ENCODE measurements around the gene DMRTC1B.
"Not testable (repeated sequence)": the region's sequence is repeated elsewhere in the genome, so short reads cannot be mapped to it uniquely, and the experiment has no call there.

DNA sequence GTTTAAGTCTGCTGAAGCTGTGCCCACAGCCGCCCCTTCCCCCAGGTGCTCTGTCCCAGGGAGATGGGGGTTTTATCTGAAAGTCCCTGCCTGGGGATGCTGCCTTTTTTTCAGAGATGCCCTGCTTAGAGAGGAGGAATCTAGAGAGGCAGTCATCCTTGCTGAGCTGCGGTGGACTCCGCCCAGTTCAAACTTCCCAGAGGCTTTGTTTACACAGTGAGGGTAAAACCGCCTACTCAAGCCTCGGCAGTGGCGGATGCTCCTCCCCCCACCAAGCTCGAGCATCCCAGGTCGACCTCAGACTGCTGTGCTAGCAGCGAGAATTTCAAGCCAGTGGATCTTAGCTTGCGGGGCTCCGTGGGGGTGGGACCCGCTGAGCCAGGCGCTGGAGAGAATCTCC lies 54.0 kb downstream of the DMRTC1B start:
- TF ChIP-seq, protein P1, sequence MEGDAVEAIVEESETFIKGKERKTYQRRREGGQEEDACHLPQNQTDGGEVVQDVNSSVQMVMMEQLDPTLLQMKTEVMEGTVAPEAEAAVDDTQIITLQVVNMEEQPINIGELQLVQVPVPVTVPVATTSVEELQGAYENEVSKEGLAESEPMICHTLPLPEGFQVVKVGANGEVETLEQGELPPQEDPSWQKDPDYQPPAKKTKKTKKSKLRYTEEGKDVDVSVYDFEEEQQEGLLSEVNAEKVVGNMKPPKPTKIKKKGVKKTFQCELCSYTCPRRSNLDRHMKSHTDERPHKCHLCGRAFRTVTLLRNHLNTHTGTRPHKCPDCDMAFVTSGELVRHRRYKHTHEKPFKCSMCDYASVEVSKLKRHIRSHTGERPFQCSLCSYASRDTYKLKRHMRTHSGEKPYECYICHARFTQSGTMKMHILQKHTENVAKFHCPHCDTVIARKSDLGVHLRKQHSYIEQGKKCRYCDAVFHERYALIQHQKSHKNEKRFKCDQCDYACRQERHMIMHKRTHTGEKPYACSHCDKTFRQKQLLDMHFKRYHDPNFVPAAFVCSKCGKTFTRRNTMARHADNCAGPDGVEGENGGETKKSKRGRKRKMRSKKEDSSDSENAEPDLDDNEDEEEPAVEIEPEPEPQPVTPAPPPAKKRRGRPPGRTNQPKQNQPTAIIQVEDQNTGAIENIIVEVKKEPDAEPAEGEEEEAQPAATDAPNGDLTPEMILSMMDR (IDR thresholded peaks at IDR 0.05; ENCODE audit: low read depth, low read length): not testable (repeated sequence)
- TF ChIP-seq EZH2phosphoT487 (IDR thresholded peaks at IDR 0.05; ENCODE audit: low read depth): not testable (repeated sequence)
